ENCODE data around the gene TFEB.
"Not testable (repeated sequence)": the region's sequence is repeated elsewhere in the genome, so short reads cannot be mapped to it uniquely, and the experiment has no call there.

Gene TFEB

DNA sequence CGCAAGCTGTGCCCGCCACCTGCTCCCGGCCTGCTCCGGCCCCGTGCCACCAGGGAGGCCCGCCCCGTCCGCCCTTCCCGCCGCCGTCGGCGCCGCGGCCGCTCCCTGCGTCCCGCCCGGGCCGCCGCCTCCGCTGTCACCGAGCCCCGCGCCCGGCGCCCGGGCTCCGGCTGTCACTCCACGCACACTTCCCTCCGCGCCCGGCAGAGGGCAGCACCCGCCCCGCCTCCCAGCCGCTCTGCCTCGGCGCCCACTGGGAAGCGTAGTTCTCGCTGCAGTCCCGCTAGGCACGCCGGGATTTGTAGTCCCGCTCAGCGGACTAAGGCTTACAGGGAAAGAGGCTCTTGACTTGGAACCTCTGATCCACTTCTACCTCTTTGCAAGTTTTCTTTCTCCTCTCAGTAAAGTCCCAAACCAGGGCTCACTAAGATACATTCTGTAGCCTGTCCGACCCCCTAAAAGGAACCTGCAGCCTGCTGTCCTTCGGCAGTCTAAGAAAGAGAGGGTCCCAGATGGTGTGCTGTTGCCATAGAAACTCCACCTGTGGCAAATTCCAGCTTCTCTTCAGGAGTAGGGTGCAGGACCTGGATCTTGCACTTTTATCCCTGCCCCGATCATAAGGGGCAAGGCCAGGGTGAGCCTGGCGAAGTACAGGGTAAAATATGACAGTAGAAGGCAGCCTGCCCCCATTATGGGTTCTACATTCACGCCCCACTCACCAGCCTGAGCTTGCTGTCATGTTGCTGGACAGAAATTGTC lies at the start of gene TFEB:
Gene TFEB, minus strand, starts transcription at position 182 of the 759 bp plus-strand sequence. CDS start 44,395 bp downstream, outside the sequence.
- peak; percentile 79 for DNase-seq

DNA sequence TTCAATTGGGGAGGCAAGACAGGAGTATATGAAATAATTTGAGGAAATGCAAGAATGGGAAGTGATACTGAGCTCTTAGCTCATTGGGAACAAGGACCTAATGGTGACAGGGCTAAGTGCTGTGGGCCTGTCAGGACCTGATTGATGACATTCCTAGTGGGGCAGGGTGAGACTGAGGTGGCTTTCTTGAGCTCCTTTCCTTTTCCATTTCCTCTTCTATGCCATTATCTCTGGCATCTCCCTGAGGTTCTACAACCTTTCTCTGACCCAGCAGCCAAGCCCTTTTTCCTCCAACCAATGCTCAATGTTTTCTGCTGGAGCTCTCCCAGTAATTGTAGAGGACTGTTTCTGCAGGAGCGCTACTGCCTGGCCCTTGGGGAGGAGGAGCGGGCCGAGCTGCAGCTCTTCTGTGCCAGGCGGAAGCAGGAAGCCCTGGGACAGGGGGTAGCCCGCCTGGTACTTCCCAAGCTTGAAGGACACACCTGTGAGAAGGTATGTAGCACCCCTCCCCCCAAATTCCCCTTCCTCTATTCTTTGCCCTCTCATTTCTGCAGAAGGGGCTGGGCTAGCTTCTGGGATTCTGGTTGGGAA lies 49.3 kb upstream of the TFEB start:
- DNase-seq: no peak

DNA sequence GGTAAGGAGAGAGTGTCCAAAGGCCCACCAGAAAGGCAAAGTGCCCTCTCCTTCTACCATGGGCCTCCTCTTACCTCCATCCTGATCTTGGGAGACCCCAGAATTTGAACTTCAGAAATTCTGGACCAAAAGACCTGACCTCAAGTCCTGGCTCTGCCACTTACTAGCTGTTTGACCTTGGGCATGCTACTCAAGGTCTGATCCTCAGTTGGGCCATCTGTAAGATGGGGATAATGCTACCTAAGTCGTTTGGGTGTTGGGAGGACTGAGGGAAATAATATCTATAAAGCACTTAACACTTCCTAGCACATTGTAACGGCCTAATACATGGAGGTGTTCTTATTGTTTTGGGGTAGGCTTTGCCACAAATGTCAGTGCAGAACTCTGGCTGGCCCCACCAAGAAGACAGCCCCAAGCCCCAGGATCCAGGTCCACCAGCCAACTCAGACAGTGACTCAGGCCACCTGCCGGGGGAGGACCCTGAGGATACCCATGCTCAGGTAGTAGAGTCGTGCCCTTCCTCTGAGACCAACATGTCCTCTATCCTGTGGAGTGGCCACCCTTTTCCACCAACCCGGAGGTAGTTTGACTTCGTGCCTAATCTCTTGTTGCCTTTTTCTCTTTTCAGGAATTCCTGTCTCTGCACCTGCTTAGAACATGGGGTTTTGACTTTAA lies 47.8 kb upstream of the TFEB start:
- no peak for DNase-seq

DNA sequence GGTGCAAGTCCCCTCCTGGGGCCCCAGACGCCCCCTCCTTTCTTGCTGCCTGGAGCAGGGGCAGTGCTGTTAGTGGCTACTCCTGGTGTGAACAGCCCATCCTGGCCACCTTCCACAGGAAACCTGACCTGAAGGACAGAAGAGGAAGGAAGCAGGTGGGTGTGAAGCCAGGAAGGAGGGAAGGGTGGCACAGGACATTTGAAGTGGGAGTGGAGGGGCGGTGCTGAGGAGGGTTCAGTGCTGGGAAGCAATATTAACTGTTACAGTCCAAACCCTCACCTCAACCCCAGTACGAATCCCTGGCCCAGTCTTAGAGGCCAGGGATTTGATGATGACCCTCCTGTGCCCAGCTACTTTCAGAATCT lies 45.9 kb upstream of the TFEB start:
- no peak for DNase-seq

DNA sequence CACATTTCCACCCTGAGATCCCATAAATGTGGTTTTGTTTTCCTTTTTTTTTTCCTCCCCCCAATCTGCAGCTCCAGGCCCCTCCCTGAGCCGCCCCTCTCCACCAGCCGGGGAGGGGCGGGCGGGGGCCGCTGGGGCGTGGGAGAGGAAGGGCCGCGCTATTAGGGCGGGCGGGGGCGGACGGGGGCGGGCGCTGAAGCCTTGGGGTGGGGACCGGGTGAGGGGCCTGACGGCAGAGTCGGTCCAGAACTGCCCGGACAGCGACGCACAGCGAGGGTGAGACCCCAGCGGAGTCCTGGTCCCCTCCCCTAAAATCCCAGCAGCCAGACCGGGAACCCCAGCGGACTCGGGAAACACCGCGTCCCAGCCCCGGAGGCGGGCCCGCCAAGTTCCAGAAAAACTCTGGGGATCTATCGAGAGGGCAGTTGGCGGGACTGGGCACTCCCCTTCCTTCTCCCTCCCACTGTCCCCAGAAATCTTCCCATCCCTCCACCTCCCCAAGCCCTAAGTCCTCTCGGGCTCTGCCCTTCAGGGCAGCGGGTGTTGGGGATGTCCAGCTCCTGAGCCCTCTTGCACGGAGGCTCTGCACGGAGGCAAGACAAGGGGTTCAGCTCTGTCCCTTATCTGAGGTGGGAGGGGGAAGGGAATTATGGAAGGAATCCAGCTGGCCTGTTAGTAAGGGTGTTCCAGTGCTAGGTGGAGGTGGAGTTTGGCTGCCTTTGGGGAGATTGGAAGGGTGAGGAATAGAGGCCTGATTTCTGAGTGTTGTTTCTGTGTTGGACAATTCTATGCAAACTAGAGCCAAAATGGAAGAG lies 45.4 kb upstream of the TFEB start, which contains the start of gene PRICKLE4:
Gene PRICKLE4, plus strand, starts transcription at position 232 of the 815 bp plus-strand sequence. CDS start 2,692 bp downstream, outside the sequence.
- DNase-seq: no peak

DNA sequence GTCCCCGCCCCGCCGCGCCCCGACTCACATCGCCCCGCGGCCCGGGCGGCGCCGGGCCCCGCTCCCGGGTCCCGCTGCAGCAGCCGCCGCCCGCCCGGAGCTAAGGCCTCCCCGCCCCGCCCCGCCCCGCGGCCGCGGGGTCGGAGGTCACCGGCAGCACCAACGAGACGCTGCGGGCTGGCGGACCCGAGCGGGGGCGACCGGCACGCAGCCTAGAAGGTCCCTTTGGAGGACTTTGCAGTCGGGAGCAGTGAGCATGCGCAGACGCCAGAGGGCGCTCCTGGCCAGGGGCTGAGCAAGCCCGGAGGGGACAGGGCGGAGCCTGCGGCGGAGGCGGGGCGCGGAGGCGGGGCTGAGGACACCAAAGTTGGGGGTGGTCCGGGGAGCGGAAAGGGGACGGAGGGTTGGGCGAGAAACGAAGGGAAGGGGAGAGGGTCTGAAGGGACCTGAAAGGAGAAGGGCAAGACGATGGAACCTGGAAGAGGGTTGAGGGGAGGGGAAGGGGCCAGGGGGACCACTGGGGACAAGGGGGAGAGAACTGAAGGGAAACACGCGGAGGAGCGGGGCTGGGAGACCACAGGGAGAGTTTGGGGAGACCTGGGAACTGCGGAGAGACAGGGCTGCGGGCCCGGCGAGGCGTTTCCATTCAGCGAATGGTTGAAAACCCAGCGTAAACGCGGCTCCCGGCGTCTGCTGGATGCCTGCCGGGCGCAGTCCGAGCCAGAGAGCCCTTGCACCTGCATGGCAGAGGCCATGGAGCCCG lies 44.6 kb upstream of the TFEB start, which contains the start of gene FRS3:
Gene FRS3, minus strand, starts transcription at position 113 of the 763 bp plus-strand sequence. CDS start 2,913 bp downstream, outside the sequence.
- DNase-seq: peak; percentile 87

DNA sequence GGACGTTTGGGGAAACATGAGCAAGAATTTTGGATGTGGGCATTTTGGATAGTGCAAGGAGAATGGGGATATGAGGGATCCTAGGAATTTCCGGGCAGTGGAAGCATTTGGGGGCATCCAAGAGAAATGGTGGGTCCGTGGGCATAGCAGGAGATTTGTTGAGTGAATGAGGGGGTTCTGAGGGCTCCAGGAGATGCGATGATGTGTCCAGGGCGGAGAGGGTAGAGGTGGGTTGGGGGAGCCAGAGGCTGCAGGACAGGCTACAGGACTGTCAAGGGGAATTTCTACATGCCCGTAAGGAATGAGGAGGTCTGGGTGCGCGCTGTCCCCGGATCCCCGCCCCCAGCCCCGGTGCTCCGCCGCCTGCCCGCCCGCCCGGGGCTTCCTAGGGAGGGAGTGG lies 43.9 kb upstream of the TFEB start:
- no peak for DNase-seq

DNA sequence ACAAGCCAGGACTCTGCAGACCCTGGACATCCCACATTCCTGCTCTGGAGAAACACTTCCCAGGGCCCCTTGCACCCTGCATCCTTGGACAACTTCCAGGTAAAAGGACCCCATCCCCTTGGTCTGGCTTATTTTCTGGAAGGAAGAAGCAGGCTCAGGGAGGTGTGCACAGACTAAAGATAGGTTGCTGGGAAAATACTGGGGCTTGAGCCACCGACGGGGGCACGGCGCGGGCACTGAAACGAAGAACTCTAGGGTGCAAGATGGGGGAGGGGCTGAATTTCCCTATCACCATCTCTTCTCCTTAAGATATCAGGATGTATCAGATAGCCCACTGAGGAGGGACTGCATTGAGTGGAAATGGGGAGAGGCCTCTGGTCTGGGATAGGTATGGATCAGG lies 43.5 kb upstream of the TFEB start:
- DNase-seq: no peak

DNA sequence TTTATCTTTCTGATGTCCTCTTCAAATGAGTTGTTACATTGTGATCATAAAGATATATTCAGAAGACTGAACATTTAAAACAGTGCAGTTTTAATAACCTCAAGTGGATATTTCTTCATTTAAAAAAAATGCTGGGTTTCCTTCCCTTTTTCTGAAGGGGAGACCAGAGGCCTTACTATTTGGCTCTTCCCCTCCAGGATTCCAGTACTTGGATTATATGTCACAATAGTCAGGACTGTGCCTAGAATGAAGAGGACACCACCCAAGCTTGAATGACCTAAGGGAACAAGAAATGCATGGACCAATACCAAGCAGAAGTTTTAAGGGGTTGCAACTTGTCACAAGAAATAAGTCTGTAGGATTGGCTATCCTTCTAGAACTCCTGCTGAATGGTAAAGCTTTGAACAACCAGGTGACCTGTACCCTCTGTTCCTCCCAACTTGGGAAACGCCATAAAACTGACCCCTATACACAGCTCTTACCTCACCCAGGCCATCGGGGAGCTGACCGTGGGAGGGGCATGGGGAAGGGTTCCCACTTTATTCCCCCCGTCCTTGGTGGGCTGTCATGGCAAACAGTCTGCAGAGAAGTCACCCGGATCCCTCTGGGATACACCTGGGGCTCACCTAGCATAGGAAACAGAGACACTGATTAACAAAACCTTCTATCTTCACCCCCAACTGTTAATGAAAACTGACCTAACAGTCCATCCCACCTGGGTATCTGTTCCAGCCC lies 42.3 kb upstream of the TFEB start:
- DNase-seq: no peak

DNA sequence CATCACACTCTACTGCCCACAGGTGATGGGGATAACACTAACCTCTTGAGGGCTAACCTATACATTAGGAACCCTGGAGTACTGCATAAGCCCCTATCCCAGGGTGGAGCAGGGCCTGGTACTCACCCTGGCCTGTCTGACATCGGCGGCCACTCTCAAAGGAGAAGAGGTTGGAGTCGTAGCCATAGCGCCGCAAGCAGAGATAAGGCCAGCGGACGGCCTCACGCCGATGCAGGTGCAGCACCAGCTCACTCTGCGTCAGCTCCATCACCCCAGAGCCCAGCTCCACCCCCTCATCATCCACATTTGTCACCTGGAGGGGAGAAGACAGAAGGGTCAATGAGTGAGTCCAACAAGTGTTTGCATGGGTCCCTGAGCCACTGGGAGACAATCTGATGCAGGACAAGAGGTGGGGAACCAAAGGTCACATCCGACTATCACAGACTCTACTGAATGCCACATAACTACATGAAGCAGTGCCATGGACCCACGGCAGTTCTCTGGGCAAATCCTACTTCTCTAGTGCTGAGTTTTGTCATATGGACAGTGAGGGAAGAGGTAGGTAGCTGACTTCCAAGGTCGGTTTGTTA lies 40.0 kb upstream of the TFEB start:
- DNase-seq: no peak

DNA sequence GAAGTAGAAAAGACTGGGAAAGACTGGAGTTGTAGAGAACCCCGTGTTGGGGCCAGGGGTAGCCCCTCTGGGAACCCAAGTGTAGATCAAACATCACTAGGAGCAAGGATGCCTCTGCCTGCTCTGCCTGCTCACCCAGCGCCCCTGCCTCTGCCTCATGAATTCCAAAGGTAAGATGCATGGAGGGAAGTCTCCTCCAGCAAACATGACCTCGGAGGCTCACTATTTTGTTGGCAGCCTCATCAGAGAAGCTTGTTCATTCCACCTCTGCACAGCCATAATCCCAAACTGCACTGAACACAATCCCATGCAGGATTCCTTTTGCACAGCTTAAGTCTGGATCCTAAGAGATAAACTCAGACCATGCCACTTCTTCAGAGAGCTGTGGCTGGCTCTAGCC lies 39.4 kb upstream of the TFEB start:
- no peak for DNase-seq

DNA sequence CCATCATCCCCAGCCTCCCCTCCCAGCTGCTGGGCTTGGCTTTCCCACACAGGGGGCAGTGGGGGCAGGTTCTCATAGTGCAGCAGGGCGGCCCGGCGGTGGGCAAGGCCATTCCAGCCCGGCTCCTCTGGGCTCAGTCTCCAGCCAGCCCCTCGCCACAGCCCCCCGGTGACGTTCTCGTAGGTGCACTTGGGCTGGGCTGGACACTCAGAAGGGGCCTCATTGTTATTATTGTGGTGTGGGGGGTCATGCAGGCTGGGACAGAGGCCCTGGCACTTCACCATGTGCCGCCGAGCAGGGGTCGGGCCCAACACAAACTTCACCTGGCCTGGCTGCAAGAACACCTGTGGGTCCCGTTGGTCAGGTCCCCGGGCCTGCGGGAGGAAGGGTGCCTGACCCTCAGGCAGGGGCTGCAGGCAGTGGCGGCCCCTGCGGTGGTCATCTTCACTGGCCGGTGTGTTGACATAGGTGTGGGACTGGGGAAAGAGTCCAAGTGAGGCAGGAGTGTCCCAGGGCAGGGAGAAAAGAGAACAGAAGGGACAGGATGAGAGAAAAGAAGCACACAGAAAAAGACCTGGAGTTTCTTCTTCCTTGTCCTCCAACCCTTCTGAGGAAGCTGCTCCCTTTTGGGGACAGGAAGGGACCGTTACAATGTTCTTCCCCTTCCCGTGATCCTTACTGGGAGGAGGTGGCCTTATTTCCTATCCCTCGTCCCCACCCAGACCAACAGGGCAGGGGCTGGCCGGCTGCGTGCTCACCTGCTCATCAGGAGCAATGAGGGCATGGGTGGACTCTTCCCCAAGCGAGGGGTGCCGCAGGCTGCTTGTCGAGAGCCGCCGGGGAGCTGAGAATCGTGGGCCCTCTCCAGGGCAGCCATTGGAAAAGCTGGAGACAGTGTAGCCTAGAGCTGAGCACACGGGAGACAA lies 35.9 kb upstream of the TFEB start:
- no peak for DNase-seq

DNA sequence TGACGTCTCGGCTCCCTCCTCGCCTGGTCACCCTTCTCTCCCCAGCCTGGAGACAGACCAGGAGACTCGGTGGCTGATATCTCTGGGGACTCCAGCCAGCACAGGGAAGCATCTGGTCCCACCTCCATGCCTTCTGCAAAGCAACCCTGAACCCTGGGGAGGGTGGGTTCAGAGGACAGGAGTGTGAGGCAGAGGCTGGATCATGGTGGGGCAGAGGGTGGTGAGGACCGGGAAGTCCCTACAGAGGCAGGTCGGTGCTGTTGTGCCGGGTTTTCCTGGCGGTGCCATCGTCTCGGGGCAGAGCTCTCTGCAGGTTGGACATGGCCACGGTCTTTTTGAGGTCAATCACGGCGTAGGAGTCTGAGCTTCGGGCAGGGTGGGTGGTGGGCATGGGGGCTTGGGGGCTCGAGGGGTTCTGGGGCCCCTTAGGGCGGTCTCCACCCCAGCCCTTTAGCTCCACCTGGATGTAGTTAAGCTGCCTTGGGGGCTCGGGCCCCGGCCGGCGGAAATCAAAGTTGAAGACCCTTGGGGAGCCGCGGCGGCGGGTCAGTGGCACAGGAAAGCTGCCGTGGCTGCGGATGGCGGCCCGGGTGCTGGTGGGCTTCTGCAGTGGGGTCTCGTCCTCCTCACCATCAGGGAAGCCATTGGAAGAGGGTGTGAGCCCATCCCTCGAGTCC lies 35.1 kb upstream of the TFEB start:
- DNase-seq: no peak

DNA sequence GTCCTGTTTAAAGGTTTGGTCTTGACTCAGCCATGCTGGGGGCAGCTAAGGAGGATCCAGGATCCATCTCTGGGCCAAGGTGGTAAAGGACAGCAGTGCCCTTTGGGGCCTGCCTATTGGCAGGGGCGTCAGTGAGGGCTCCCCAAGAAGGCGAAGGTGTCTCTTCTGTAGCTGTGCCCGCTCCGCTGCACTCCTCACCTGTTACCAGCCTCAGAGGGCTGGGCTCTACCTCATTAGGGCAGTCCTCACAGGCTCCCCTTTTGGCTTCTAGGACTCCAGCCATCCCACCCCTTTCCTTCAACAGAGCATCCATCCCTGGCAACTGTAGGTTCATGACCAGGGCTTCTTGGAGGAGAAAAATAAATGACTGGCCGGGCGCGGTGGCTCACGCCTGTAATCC lies 34.0 kb upstream of the TFEB start:
- no peak for DNase-seq

DNA sequence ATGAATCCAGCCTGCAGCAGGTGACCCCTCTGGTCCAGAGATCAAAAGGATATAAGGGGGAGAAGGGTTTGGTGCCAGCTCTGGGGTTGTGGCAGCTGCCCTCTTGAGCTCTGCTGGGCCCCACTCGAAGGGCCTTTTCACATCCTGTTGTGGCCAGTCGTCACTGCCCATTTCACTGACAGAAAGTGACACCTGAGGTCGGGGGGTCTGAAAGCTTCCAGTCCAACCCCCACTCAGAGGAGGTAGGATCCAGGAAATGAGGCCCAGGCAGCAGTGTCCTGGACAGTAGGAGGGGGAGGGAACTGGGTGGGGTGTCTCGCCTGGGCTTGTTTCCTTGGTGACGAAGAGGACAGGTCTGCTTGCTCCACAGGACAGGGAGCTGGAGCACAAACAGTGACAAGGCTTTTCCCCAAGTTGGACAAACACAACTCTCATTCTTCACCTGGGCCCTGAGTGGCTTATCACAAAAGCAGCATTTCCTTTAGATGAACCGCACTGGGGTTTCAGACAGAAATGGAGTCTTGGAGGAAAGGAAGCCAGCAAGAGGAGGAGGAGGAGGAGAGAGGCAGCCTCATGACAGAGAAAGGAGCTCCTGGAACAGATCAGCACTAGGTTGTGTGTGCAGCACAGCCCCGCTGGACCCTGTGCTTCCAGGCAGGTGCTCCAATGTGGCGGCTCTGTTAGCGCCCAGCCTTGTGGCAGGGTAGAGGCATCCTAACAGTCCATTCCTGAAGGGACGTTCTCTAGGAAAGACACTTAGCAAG lies 33.3 kb upstream of the TFEB start:
- DNase-seq: no peak

DNA sequence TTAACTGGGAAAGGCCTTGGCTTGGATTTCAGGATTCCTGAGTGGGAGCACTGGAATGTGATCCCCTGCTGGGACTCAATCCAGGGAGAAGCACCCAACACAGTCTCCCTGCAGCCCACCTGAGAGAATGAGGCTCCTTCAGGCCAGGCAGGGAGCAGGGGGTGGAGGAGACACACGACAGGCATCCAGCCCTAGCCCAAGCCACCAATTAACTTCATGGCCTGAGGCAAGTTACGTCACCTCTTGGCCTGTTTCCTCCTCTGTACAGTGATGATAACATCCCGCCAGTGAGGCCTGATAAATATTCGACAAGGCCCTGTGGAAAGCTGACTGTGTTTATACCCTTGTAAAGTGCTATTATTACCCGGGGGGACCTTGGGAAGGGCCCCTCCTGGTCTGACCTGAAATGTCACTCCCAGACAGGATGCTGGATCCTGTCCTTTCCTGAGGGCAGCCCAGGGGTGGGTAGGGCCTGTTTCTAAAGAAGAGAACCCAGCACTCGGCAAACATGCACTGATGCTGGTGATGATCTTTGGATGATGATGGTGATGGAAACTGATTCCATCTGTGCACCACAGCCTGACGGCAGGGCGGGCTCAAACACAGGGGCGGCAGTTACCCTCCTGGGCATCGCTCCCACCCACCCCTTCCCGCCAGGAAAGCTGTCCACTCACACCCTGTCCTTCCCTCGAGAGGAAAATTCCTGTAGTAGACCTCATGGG lies 31.9 kb upstream of the TFEB start:
- no peak for DNase-seq

DNA sequence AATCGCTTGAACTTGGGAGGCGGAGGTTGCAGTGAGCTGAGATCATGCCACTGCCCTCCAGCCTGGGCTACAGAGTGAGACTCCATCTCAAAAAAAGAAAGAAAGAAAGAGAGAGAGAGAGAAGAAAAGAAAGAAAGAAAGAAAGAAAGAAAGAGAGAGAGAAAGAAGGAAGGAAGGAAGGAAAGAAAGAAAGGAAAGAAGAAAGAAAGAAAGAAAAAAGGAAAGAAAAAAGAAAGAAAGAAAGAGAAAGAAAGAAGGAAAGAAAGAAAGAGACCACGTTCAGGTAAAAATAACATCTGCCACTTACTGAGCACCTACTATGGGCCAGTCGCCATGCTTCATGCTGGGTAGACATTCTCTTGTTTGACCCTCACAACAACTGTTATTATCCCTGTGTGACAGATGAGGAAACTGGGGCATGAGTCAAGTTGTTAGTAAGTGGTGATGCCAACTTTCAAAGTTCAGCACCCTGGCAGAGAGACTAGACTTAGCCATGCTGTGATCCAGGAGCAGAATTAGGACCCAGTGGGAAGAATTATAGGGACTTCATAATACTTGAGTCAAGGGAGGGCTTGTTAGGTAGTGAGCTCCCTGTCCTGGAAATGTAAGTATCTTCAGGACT lies 30.7 kb upstream of the TFEB start:
- DNase-seq: not testable (repeated sequence)

All from NCI-H1092 treated with DMSO at 0.1 percent for 48 hours (cell line).